Chondrocyte (in vitro differentiated cells): ENCODE results near the gene BZW2. TPM values are rescaled to one million over a fixed set of nuclear protein-coding genes. Genes with fewer than 3 reads are reported as not detected.
A peak's percentile ranks its signal among the peaks of the same experiment; 100 is the strongest.
"Not testable (repeated sequence)": the region's sequence is repeated elsewhere in the genome, so short reads cannot be mapped to it uniquely, and the experiment has no call there.

ENCODE experiments used
- DNase-seq: peaks from one replicate; pipeline ENCODE4 v3.0.0; 2021; ENCODE audit warnings: mixed read lengths, low spot score
- H3K27ac Mint-ChIP-seq: one replicate; pipeline ENCODE4 v1.8.0; 2021; ENCODE audit warnings: mild to moderate bottlenecking, moderate library complexity, mixed read lengths; ENCODE audit not compliant: unreplicated experiment
- H3K27me3 Mint-ChIP-seq: 2 replicates; pipeline ENCODE4 v1.8.0; 2021; ENCODE audit warnings: low read depth, mixed read lengths
- H3K36me3 Mint-ChIP-seq: 2 replicates; pipeline ENCODE4 v1.8.0; 2021; ENCODE audit warnings: low read depth, mixed read lengths
- H3K4me1 Mint-ChIP-seq: 2 replicates; pipeline ENCODE4 v1.8.0; 2021; ENCODE audit warnings: low read depth, mild to moderate bottlenecking, mixed read lengths
- H3K4me3 Mint-ChIP-seq: one replicate; pipeline ENCODE4 v1.8.0; 2021; ENCODE audit warnings: mild to moderate bottlenecking, moderate library complexity, mixed read lengths; ENCODE audit not compliant: unreplicated experiment
- H3K9me3 Mint-ChIP-seq: 2 replicates; pipeline ENCODE4 v1.8.0; 2021; ENCODE audit warnings: low read depth, mixed read lengths
- total RNA-seq: library from RNA; stranded (reverse); gene quantifications from 3 replicates; pipeline ENCODE4 v1.2.1, GENCODE V29; 2021
- TF ChIP-seq, protein P1 (sequence below): fragments of 200-600 bp; sonication (generic); IDR thresholded peaks from 2 replicates; pipeline ENCODE4 v1.5.0; 2021; ENCODE audit warnings: antibody characterized with exemption, mild to moderate bottlenecking, moderate library complexity

Gene BZW2
- total RNA-seq, 1 donor from 2014 or later = 44.8 TPM

- Mint-ChIP-seq H3K36me3 (no peaks in the 10 kb centered on the region), H3K27ac (no peak overlapping the region), H3K4me1 (peaks cover 28% of the 10 kb centered on the region), H3K9me3 (no peaks in the 10 kb centered on the region), H3K4me3 (no peak overlapping the region), H3K27me3 (no peaks in the 10 kb centered on the region)
- no peak for DNase-seq
- TF ChIP-seq, protein P1, sequence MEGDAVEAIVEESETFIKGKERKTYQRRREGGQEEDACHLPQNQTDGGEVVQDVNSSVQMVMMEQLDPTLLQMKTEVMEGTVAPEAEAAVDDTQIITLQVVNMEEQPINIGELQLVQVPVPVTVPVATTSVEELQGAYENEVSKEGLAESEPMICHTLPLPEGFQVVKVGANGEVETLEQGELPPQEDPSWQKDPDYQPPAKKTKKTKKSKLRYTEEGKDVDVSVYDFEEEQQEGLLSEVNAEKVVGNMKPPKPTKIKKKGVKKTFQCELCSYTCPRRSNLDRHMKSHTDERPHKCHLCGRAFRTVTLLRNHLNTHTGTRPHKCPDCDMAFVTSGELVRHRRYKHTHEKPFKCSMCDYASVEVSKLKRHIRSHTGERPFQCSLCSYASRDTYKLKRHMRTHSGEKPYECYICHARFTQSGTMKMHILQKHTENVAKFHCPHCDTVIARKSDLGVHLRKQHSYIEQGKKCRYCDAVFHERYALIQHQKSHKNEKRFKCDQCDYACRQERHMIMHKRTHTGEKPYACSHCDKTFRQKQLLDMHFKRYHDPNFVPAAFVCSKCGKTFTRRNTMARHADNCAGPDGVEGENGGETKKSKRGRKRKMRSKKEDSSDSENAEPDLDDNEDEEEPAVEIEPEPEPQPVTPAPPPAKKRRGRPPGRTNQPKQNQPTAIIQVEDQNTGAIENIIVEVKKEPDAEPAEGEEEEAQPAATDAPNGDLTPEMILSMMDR = no peak
Observed at GRCh38 chr7:16656141-16656540, 10.2 kb downstream of the BZW2 start.

GRCh38 chr7:16657656-16658279, 11.8 kb downstream of the BZW2 start:
- peaks cover 40% of the 10 kb centered on the region for H3K4me1 Mint-ChIP-seq
- H3K27ac Mint-ChIP-seq = peak overlapping the region; percentile 65

GRCh38 chr7:16659854-16660497, 14.0 kb downstream of the BZW2 start:
- H3K4me3 Mint-ChIP-seq, DNase-seq, H3K27me3 Mint-ChIP-seq, H3K9me3 Mint-ChIP-seq, H3K36me3 Mint-ChIP-seq, H3K27ac Mint-ChIP-seq: not testable (repeated sequence)
- H3K4me1 Mint-ChIP-seq = peaks cover 38% of the 10 kb centered on the region

More at GRCh38 chr7:16657656-16658279, 11.8 kb downstream of the BZW2 start:
- Mint-ChIP-seq H3K36me3 (no peaks in the 10 kb centered on the region), H3K27me3 (no peaks in the 10 kb centered on the region), H3K4me3 (no peak overlapping the region), H3K9me3 (no peaks in the 10 kb centered on the region)
- TF ChIP-seq, protein P1 = peak; percentile 26
- DNase-seq = no peak

DNA sequence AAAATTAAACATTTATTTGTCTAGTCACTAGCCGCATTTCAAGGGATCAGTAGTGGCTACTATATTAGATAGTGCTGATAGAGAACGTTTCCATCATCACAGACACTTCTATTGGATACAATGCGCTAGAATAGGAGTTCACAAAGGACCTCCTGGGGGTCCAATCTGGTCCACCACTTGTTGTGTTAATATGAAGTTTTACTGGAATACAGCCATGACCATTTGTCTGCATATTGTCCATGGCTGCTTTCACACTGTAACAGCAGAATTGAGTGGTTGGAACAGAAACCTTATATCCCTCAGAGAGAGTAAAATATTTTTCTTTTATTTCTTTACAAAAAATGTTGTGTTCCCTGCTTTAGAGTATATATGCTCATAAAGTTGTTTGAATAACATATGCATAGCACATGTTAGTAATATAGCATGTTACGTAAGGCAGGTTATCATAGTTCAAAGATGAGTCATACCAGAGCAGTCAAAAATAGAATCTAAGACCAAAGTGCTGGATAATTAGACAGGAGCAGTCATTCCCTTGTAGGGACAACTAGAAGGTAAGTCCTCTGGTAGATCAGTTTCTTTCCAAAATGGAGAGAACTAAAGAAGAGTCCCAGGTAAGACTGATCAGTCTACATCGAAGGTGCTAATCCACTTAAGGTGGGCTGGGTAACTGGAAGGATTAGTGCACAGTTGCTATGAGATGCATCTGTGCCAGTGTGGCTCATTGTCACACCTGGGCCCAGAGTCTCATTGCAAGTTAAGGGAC, 14.9 kb downstream of the BZW2 start:
- H3K4me3 Mint-ChIP-seq = no peak overlapping the region
- H3K4me1 Mint-ChIP-seq = peaks cover 35% of the 10 kb centered on the region
- peak overlapping the region; percentile 85 for H3K27ac Mint-ChIP-seq
- H3K36me3 Mint-ChIP-seq = peaks cover 3% of the 10 kb centered on the region
- H3K27me3 Mint-ChIP-seq = no peaks in the 10 kb centered on the region
- DNase-seq = no peak
- no peaks in the 10 kb centered on the region for H3K9me3 Mint-ChIP-seq
- TF ChIP-seq, protein P1 = no peak

DNA sequence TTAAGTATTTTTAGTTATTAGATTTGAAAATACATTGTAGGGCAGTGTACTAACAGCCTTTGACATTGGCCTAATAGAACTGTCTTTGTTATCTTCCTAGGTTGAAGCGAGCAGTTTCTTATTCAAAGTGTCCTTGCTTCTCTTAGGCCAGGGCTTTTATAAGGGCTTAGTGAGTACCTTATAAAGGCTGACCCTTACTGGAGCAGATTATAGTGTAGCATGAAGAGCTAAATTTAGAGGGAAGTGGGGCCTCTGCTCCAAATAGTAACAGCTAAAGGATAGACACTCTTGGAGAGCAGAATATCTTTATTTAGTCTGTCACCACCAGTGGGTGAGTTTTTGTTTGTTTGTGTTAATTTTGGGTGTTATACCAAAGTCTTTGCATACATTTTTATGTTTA, 15.9 kb downstream of the BZW2 start:
- Mint-ChIP-seq H3K27ac (peak overlapping the region; percentile 60), H3K27me3 (no peaks in the 10 kb centered on the region), H3K9me3 (no peaks in the 10 kb centered on the region), H3K36me3 (peaks cover 3% of the 10 kb centered on the region), H3K4me3 (no peak overlapping the region), H3K4me1 (peaks cover 35% of the 10 kb centered on the region)
- TF ChIP-seq, protein P1 = no peak
- no peak for DNase-seq
